H9 (cell line): ENCODE measurements around the gene PAX3. TPM values are rescaled to one million over a fixed set of nuclear protein-coding genes. Genes with fewer than 3 reads are reported as not detected.

Source experiments
- DNase-seq: peaks from one replicate; pipeline ENCODE4 v3.0.0-alpha.2; 2017
- H2AFZ ChIP-seq: one replicate; pipeline ENCODE4 v1.6.1; 2013; ENCODE audit warnings: mild to moderate bottlenecking, low read length, control low read depth, moderate library complexity
- H2AK5ac ChIP-seq: 2 replicates; pipeline ENCODE4 v1.6.1; 2013; ENCODE audit warnings: low read length, control low read depth, mixed read lengths; ENCODE audit not compliant: insufficient read length
- H2BK120ac ChIP-seq: one replicate; pipeline ENCODE4 v1.6.1; 2013; ENCODE audit warnings: low read depth, mild to moderate bottlenecking, low read length, control low read depth, inconsistent platforms; ENCODE audit not compliant: poor library complexity, severe bottlenecking
- H2BK12ac ChIP-seq: 2 replicates; pipeline ENCODE4 v1.6.1; 2013; ENCODE audit warnings: low read length, control low read depth, mixed read lengths, low read depth; ENCODE audit not compliant: insufficient read length
- H2BK15ac ChIP-seq: 2 replicates; pipeline ENCODE4 v1.6.1; 2013; ENCODE audit warnings: low read depth, low read length, control low read depth
- H2BK20ac ChIP-seq: one replicate; pipeline ENCODE4 v1.6.1; 2013; ENCODE audit warnings: low read depth, mild to moderate bottlenecking, low read length, control low read depth, inconsistent platforms; ENCODE audit not compliant: poor library complexity, severe bottlenecking
- H2BK5ac ChIP-seq: 2 replicates; pipeline ENCODE4 v1.6.1; 2013; ENCODE audit warnings: low read length, control low read depth, mixed read lengths; ENCODE audit not compliant: insufficient read length
- H3K14ac ChIP-seq: 2 replicates; pipeline ENCODE4 v1.6.1; 2013; ENCODE audit warnings: low read length, control low read depth; ENCODE audit not compliant: insufficient read depth
- H3K18ac ChIP-seq: 2 replicates; pipeline ENCODE4 v1.6.1; 2013; ENCODE audit warnings: low read depth, mild to moderate bottlenecking, mixed read lengths, low read length, control low read depth; ENCODE audit not compliant: insufficient read length
- H3K23ac ChIP-seq: 2 replicates; pipeline ENCODE4 v1.6.1; 2013; ENCODE audit warnings: low read length, control low read depth, mixed read lengths, low read depth; ENCODE audit not compliant: insufficient read length
- H3K23me2 ChIP-seq: 2 replicates; pipeline ENCODE4 v1.6.1; 2013; ENCODE audit warnings: low read depth, mild to moderate bottlenecking, mixed read lengths, low read length, control low read depth; ENCODE audit not compliant: insufficient read length, poor library complexity, severe bottlenecking
- H3K27ac ChIP-seq: 2 replicates; pipeline ENCODE4 v1.5.1; 2013; ENCODE audit warnings: low read length, control low read depth, mixed read lengths, low read depth; ENCODE audit not compliant: insufficient read length
- H3K27me3 ChIP-seq: 2 replicates; pipeline ENCODE4 v1.6.1; 2013; ENCODE audit warnings: low read length, control low read depth, inconsistent platforms; ENCODE audit not compliant: insufficient read depth
- H3K4ac ChIP-seq: 2 replicates; pipeline ENCODE4 v1.6.1; 2013; ENCODE audit warnings: low read depth, mild to moderate bottlenecking, control low read depth, inconsistent platforms, low read length, moderate library complexity
- H3K4me1 ChIP-seq: 2 replicates; pipeline ENCODE4 v1.6.1; 2013; ENCODE audit warnings: low read length, control low read depth, inconsistent platforms; ENCODE audit not compliant: insufficient read depth
- H3K4me2 ChIP-seq: 2 replicates; pipeline ENCODE4 v1.6.1; 2013; ENCODE audit warnings: low read length, control low read depth, mixed read lengths; ENCODE audit not compliant: insufficient read length, insufficient read depth
- H3K56ac ChIP-seq: 2 replicates; pipeline ENCODE4 v1.6.1; 2013; ENCODE audit warnings: low read depth, mild to moderate bottlenecking, mixed read lengths, low read length, control low read depth; ENCODE audit not compliant: insufficient read length
- H3K79me1 ChIP-seq: 2 replicates; pipeline ENCODE4 v1.6.1; 2013; ENCODE audit warnings: low read depth, mild to moderate bottlenecking, moderate library complexity, low read length, control low read depth, inconsistent platforms; ENCODE audit not compliant: insufficient read depth, poor library complexity, severe bottlenecking
- H3K79me2 ChIP-seq: 2 replicates; pipeline ENCODE4 v1.6.1; 2013; ENCODE audit warnings: low read length, control low read depth, inconsistent platforms; ENCODE audit not compliant: insufficient read depth
- H3K9ac ChIP-seq: 2 replicates; pipeline ENCODE4 v1.6.1; 2013; ENCODE audit warnings: low read length, control low read depth, mixed read lengths; ENCODE audit not compliant: insufficient read length; ENCODE audit errors: extremely low read depth
- H3K9me3 ChIP-seq: one replicate; pipeline ENCODE4 v1.6.1; 2013; ENCODE audit warnings: low read depth, low read length, inconsistent platforms; ENCODE audit not compliant: control insufficient read depth
- H3T11ph ChIP-seq: one replicate; pipeline ENCODE4 v1.6.1; 2013; ENCODE audit warnings: mild to moderate bottlenecking, low read length, control low read depth, inconsistent platforms
- H4K20me1 ChIP-seq: one replicate; pipeline ENCODE4 v1.6.1; 2013; ENCODE audit not compliant: control insufficient read depth, insufficient read length, insufficient read depth
- H4K5ac ChIP-seq: 2 replicates; pipeline ENCODE4 v1.6.1; 2013; ENCODE audit warnings: low read depth, mild to moderate bottlenecking, mixed read lengths, low read length, control low read depth; ENCODE audit not compliant: insufficient read length
- H4K8ac ChIP-seq: replicated peaks from 2 replicates; pipeline ENCODE4 v1.6.1; 2013; ENCODE audit warnings: low read length, control low read depth, mixed read lengths, low read depth; ENCODE audit not compliant: insufficient read length
- H4K91ac ChIP-seq: 2 replicates; pipeline ENCODE4 v1.6.1; 2013; ENCODE audit warnings: low read depth, mild to moderate bottlenecking, moderate library complexity, mixed read lengths, low read length, control low read depth; ENCODE audit not compliant: insufficient read length
- H3K27ac Mint-ChIP-seq, 3 experiments: 2 replicates in 2 of 3; 3 replicates in 1 of 3; pipeline ENCODE4 v1.8.0; 2020 to 2021; ENCODE audit warnings: mixed read lengths in 3 of 3, mild to moderate bottlenecking in 1 of 3, moderate library complexity in 1 of 3
- H3K27me3 Mint-ChIP-seq: 2 replicates; pipeline ENCODE4 v1.8.0; 2021; ENCODE audit warnings: low read depth, mild to moderate bottlenecking, moderate library complexity, mixed read lengths
- H3K36me3 Mint-ChIP-seq, 3 experiments: 2 replicates in 2 of 3; 3 replicates in 1 of 3; pipeline ENCODE4 v1.8.0; 2020 to 2021; ENCODE audit warnings: low read depth in 3 of 3, mixed read lengths in 3 of 3; ENCODE audit not compliant: insufficient read depth in 1 of 3
- H3K4me1 Mint-ChIP-seq, 2 experiments: 2 replicates each; pipeline ENCODE4 v1.8.0; 2020; ENCODE audit warnings: mixed read lengths in 2 of 2
- H3K4me3 Mint-ChIP-seq, 2 experiments: 2 replicates in 1 of 2; 3 replicates in 1 of 2; pipeline ENCODE4 v1.8.0; 2020 to 2021; ENCODE audit warnings: mild to moderate bottlenecking in 2 of 2, mixed read lengths in 2 of 2, moderate library complexity in 1 of 2
- H3K9me3 Mint-ChIP-seq, 2 experiments: 2 replicates in 1 of 2; 3 replicates in 1 of 2; pipeline ENCODE4 v1.8.0; 2020; ENCODE audit warnings: mild to moderate bottlenecking in 2 of 2, mixed read lengths in 2 of 2, moderate library complexity in 1 of 2
- CTCF ChIP-seq: fragments of 200-600 bp; sonication (generic); conservative IDR thresholded peaks from 3 replicates; pipeline ENCODE4 v1.8.0; 2021; ENCODE audit warnings: antibody characterized with exemption, mild to moderate bottlenecking
- WGBS: extraction: QIAGEN DNeasy Blood & Tissue Kit; methylation state at CpG from one replicate; pipeline ENCODE4 v1.1.7; 2013; ENCODE audit warnings: missing lambda C conversion rate, low lambda C conversion rate, mixed read lengths; ENCODE audit not compliant: insufficient read length; ENCODE audit errors: extremely low coverage; 5-methylcytosine and 5-hydroxymethylcytosine counted together
- total RNA-seq: library from RNA; stranded (reverse); gene quantifications from 2 replicates; pipeline ENCODE4 v1.2.1, GENCODE V29; 2021

PAX3 gene
- total RNA-seq, 1 experiment from 2014 or later: not detected

DNA sequence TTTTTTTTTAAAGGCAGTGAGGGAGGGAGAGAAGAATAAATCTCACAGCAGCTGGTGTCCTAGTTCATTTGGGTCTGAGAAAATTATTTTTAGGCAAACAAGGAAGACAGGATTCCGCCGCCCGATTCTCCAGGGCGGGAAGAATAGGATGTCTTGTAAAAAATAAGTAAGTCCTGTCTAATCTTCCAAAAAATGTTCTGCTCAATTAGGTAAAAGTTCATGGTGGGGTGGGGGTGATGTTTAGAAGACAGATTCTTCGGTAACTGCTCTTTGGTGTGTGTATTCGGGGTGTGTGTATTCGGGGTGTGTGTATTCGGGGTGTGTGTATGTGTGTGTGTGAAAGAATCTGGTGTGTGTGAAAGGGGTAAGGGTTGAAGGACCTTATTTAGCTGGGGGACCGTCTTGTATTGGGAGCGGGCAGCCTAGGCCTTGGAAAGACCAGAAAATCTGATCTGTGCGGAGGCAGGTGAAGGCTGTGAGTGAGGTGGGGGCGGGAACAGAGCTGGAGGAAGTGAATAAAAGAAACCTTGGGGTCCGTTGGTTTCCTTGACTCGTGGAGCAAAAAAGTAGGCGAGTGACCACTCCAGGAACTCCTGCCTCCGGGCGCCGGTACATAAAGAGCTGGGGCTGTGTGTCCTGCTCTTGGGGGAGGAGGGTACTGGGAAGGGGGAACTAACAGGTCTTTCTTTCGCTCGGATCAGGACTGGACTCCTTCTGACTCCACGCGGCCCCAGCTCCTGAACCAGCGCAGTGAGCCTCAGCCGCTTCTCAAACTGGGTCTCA lies 4.4 kb upstream of the PAX3 start:
- Histone ChIP-seq H4K20me1 (no peaks in the 10 kb centered on the region), H3T11ph (no peak overlapping the region), H2AFZ (no peak overlapping the region), H2BK5ac (no peak overlapping the region), H2BK20ac (no peak overlapping the region), H3K56ac (no peak overlapping the region), H3K23me2 (peaks cover 17% of the 10 kb centered on the region), H3K27me3 (peaks cover 100% of the 10 kb centered on the region), H3K4me2 (no peak overlapping the region), H3K4ac (no peak overlapping the region), H4K5ac (no peak overlapping the region), H4K8ac (no peak overlapping the region), H3K79me1 (no peaks in the 10 kb centered on the region), H3K23ac (no peak overlapping the region), H3K9me3 (no peaks in the 10 kb centered on the region), H3K4me1 (peaks cover 1% of the 10 kb centered on the region; the same call in 1 of the 2 replicates), H3K18ac (no peak overlapping the region), H2BK15ac (no peak overlapping the region), H4K91ac (no peak overlapping the region), H3K9ac (no peak overlapping the region), H3K14ac (no peak overlapping the region), H2AK5ac (no peak overlapping the region), H2BK120ac (no peak overlapping the region), H2BK12ac (no peak overlapping the region), H3K79me2 (no peaks in the 10 kb centered on the region), H3K27ac (no peak overlapping the region)
- Mint-ChIP-seq H3K4me1 (peaks cover 31 to 77% of the 10 kb centered on the region in 2 experiments), H3K4me3 (peak overlapping the region in 1 of 2 experiments; percentile 54; a peak in 3 of 5 replicates), H3K27me3 (peaks cover 100% of the 10 kb centered on the region), H3K36me3 (no peaks in the 10 kb centered on the region), H3K9me3 (peaks cover 4 to 25% of the 10 kb centered on the region in 2 experiments), H3K27ac (no peak overlapping the region)
- no CpG with 5 or more reads among the region's 24 CpGs for WGBS
- TF ChIP-seq CTCF: no peak
- DNase-seq: no peak
